Neural progenitor cell (in vitro differentiated cells): ENCODE results near the gene ESR2.

ENCODE experiments used
- CTCF ChIP-seq: fragments of 200-600 bp; sonication (generic); IDR thresholded peaks from 2 replicates; pipeline ENCODE4 v1.5.1; 2017; ENCODE audit warnings: antibody characterized with exemption, mild to moderate bottlenecking
- EZH2 ChIP-seq: fragments of 200-600 bp; sonication (generic); IDR thresholded peaks from 2 replicates; pipeline ENCODE4 v1.6.1; 2017; ENCODE audit warnings: antibody characterized with exemption, mild to moderate bottlenecking, moderate library complexity
- EZH2phosphoT487 ChIP-seq: fragments of 200-600 bp; sonication (generic); IDR thresholded peaks from 2 replicates; pipeline ENCODE4 v1.6.1; 2017; ENCODE audit warnings: antibody characterized with exemption

GRCh38 chr14:64126548-64126947 is 167.6 kb downstream of the ESR2 start:
- TF ChIP-seq CTCF (no peak), EZH2 (no peak), EZH2phosphoT487 (no peak)
